ENCODE measurements around the gene HSPBP1.

Gene HSPBP1

GRCh38 chr19:55213547-55213946 lies 66.4 kb downstream of the HSPBP1 start:
- no peak for DNase-seq (ENCODE audit: low read depth)

GRCh38 chr19:55212447-55212846 lies 67.5 kb downstream of the HSPBP1 start:
- DNase-seq (ENCODE audit: low read depth): no peak

Data from GM04503 (cell line).